HepG2 (cell line): Measurements from ENCODE around the gene FBXO28. TPM values are rescaled to one million over a fixed set of nuclear protein-coding genes. Genes with fewer than 3 reads are reported as not detected.

Experiments
- ATAC-seq: fragments of 200-7000 bp; cut with Tn5 transposase; 3 replicates; pipeline ENCODE4 v1.9.1; 2020; ENCODE audit warnings: mild to moderate bottlenecking, moderate library complexity
- BruUV-seq: library from RNA; stranded (reverse); fragments of 400-500 nt; replicated peaks from 2 replicates; lab custom pipeline; 2021; lab: Mats Ljungman, UMichigan
- CTCF ChIA-PET: fragments of 300-600 bp; formaldehyde crosslinking; extraction: SDS; loops from one replicate; lab custom pipeline; 2021; ENCODE audit warnings: low total read pairs, inconsistent platforms, low intra/inter-chr PET ratio; lab: Yijun Ruan, JAX
- POLR2A ChIA-PET: fragments of 350-600 bp; sonication (Branson Sonifier 250); formaldehyde crosslinking; loops from one replicate; lab custom pipeline; 2020; ENCODE audit warnings: antibody characterized with exemption, inconsistent platforms; lab: Yijun Ruan, JAX
- DNase-seq: peaks from one replicate; pipeline ENCODE4 v3.0.0-alpha.2; 2015; ENCODE audit warnings: low spot score
- FAIRE-seq: peaks from 3 replicates; lab custom pipeline; 2011; peaks lifted over from hg19 to GRCh38; lab: Jason Lieb, UNC
- H2AFZ ChIP-seq: one replicate; pipeline ENCODE4 v1.6.1; 2011; ENCODE audit warnings: low read length, inconsistent platforms
- H3K27ac ChIP-seq: fragments of 300-600 bp; 3 replicates; pipeline ENCODE4 v1.8.0; 2011; ENCODE audit warnings: mixed run types, mild to moderate bottlenecking, mixed read lengths, low read length, inconsistent platforms; ENCODE audit not compliant: insufficient read depth; ENCODE audit errors: extremely low read length
- H3K27me3 ChIP-seq, 2 experiments: fragments of 200-600 bp in 1 of 2; 2 replicates in 1 of 2; 3 replicates in 1 of 2; pipeline versions ENCODE4 v1.6.0 to v1.8.0; 2011; ENCODE audit warnings: low read length in 2 of 2, mild to moderate bottlenecking in 2 of 2, moderate library complexity in 2 of 2, inconsistent platforms in 1 of 2; ENCODE audit not compliant: insufficient read depth in 2 of 2, control insufficient read depth in 1 of 2
- H3K36me3 ChIP-seq, 2 experiments: fragments of 200-600 bp in 1 of 2; replicated peaks in 1 of 2; 2 replicates in 1 of 2; 3 replicates in 1 of 2; pipeline versions ENCODE4 v1.5.1 to v1.8.0; 2011; ENCODE audit warnings: low read length in 2 of 2, inconsistent platforms in 1 of 2; ENCODE audit not compliant: insufficient read depth in 2 of 2, control insufficient read depth in 1 of 2
- H3K4me1 ChIP-seq: 2 replicates; pipeline ENCODE4 v1.5.1; 2012; ENCODE audit warnings: low read length, inconsistent platforms; ENCODE audit not compliant: insufficient read depth
- H3K4me2 ChIP-seq: 2 replicates; pipeline ENCODE4 v1.6.0; 2011; ENCODE audit warnings: low read depth, low read length, inconsistent platforms
- H3K4me3 ChIP-seq, 3 experiments: fragments of 200-600 bp in 1 of 3; sonication (generic), shearing (Covaris generic) in 1 of 3; replicated peaks in 1 of 3; 2 replicates each; pipeline ENCODE4 v1.5.1; 2011 to 2016; ENCODE audit warnings: low read length in 3 of 3, inconsistent platforms in 2 of 3, low read depth in 2 of 3, mild to moderate bottlenecking in 2 of 3, control low read depth in 1 of 3, mixed read lengths in 1 of 3; ENCODE audit not compliant: insufficient read depth in 1 of 3
- H3K79me2 ChIP-seq: one replicate; pipeline ENCODE4 v1.6.1; 2011; ENCODE audit warnings: low read length, inconsistent platforms; ENCODE audit not compliant: insufficient read depth
- H3K9ac ChIP-seq: 2 replicates; pipeline ENCODE4 v1.6.0; 2011; ENCODE audit warnings: mild to moderate bottlenecking, low read depth, low read length, inconsistent platforms; ENCODE audit not compliant: insufficient read depth
- H3K9me3 ChIP-seq: 2 replicates; pipeline ENCODE4 v1.5.1; 2012; ENCODE audit warnings: mild to moderate bottlenecking, low read length
- H4K20me1 ChIP-seq: 2 replicates; pipeline ENCODE4 v1.6.0; 2011; ENCODE audit warnings: inconsistent platforms, mild to moderate bottlenecking, low read length, moderate library complexity; ENCODE audit not compliant: insufficient read depth
- GATAD1 ChIP-seq: IDR thresholded peaks from 2 replicates; pipeline ENCODE4 v1.6.1; 2016; ENCODE audit warnings: missing genetic modification reagents, missing compliant biosample characterization
- MAX ChIP-seq: IDR thresholded peaks from 2 replicates; pipeline ENCODE4 v1.6.1; 2012; ENCODE audit warnings: inconsistent platforms
- SAP130 ChIP-seq: IDR thresholded peaks from 2 replicates; pipeline ENCODE4 v1.6.1; 2016; ENCODE audit warnings: low read depth
- ZBTB2 ChIP-seq: sonication (generic); formaldehyde crosslinking; IDR thresholded peaks from 2 replicates; pipeline ENCODE4 v1.8.0; 2022; ENCODE audit warnings: low read depth, missing genetic modification reagents
- ZNF800 ChIP-seq: sonication (generic); formaldehyde crosslinking; IDR thresholded peaks from 2 replicates; pipeline ENCODE4 v1.4.0; 2020; ENCODE audit warnings: missing genetic modification reagents
- WGBS: methylation state at CpG from one replicate; pipeline ENCODE4 v1.1.6; 2017; ENCODE audit warnings: low lambda C conversion rate; 5-methylcytosine and 5-hydroxymethylcytosine counted together
- in situ Hi-C: cut with HindIII; loops from 2 replicates; pipeline ENCODE4 v1.10.0; 2017; ENCODE audit warnings: low pct_unique_long_range_greater_than_20kb; ENCODE audit not compliant: extremely low pct_ligation_motif_present
- intact Hi-C: fragments of 100-400 bp; cut with micrococcal nuclease; formaldehyde crosslinking; loops from one replicate; pipeline ENCODE4 v1.10.0; 2022; ENCODE audit not compliant: unreplicated experiment
- polyA plus RNA-seq, 8 experiments: library from polyadenylated mRNA; depleted of rRNA in 3 of 8; stranded (reverse) in 7 of 8; unstranded in 1 of 8; fragments of >200 nt; fragmentation: Illumina TruSeq in 4 of 8; extraction: Trizol in 4 of 8; gene quantifications; 2 replicates each; pipeline versions ENCODE4 v1.2.1 to v1.2.3, GENCODE V29; 2011 to 2016; ENCODE audit warnings: low read depth in 4 of 8, missing spikeins in 1 of 8, mixed read lengths in 1 of 8; ENCODE audit not compliant: insufficient read depth in 1 of 8
- total RNA-seq, 5 experiments: library from RNA; depleted of rRNA; stranded (reverse); fragments of >200 nt; fragmentation: Illumina TruSeq; extraction: Trizol; gene quantifications; 2 replicates each; pipeline ENCODE4 v1.2.3, GENCODE V29; 2016; ENCODE audit warnings: low read depth in 1 of 5
- TF ChIP-seq, protein P1 (sequence below): sonication (generic); formaldehyde crosslinking; IDR thresholded peaks from 2 replicates; pipeline ENCODE4 v1.5.0; 2020; ENCODE audit warnings: mild to moderate bottlenecking, missing genetic modification reagents
- TF ChIP-seq, protein P2 (sequence below): IDR thresholded peaks from 2 replicates; pipeline ENCODE4 v1.6.1; 2016; ENCODE audit warnings: low read depth, missing genetic modification reagents, missing compliant biosample characterization

FBXO28 gene
- total and polyA plus RNA-seq, 2 of the 13 experiments (the other 11 are each of a cell fraction or from before 2014, with no cell fraction given), result 8.5 to 29.1 TPM

GRCh38 chr1:224182866-224183590, 69.1 kb downstream of the FBXO28 start, which contains the start of gene DEGS1 (continued):
- TF ChIP-seq ZNF800, result 0 out of 2 replicates have a peak, but pooled peaks have one; percentile 1

DNA sequence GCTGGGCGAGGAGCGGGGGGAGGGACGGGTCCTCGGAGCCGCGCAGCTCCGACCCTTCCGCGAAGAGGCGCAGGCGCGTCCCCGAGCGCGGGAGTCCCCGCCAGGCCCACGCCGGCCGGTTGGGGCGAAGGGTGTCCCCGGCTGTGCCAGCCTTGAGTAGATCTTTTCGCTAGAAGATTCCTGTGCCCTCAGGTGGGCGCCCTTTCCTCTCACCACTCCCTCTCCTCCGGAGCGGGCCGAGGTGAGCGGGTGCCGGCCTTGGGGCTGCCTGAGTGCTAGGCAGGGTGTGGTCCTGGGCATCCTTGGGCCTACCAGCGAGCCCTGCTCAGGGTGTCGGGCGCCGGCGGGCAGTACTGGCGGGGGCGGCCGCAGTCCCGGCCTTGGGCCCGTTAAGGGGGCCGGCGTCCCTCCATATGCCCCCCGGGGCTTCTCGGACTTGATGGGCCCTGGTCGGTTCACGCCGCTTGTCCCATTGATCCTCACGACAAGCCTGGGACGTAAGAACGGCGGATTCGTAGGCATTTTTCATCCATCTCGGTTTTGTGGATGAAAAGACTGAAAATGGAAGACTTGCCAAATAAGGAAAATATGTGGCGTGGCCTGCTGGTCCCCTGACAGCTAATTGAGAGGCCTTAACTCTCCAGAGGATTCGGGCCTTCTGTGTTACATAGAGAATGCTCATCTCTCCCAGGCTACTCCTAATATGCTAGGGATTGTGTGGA, 69.8 kb downstream of the FBXO28 start:
- peak; percentile 72 for ATAC-seq
- CTCF ChIA-PET, result no interaction called here
- no peaks in the 10 kb centered on the region for H3K9me3 ChIP-seq
- H3K36me3 ChIP-seq, result no peaks in the 10 kb centered on the region
- H3K4me2 ChIP-seq, result peak overlapping the region; percentile 69
- H4K20me1 ChIP-seq, result 0 out of 2 replicates have a peak, but pooled peaks cover 4% of the 10 kb centered on the region
- 6% methylated on average over 20 of the region's 53 CpGs for WGBS
- peak; percentile 15 for DNase-seq
- H3K27ac ChIP-seq, result peak overlapping the region; percentile 67
- H3K4me3 ChIP-seq, result peak overlapping the region; percentile 60 to 89 (median 87)
- H3K27me3 ChIP-seq, result no peaks in the 10 kb centered on the region
- peak overlapping the region; percentile 77 for H3K9ac ChIP-seq
- in situ Hi-C loops, result no loop called here
- H3K79me2 ChIP-seq, result peaks cover 9% of the 10 kb centered on the region
- peak; percentile 46 for FAIRE-seq
- intact Hi-C loops, result no loop called here
- H3K4me1 ChIP-seq, result peaks cover 36% of the 10 kb centered on the region
- BruUV-seq, result TSS peak; percentile 51
- H2AFZ ChIP-seq, result no peak overlapping the region
- POLR2A ChIA-PET, result interaction anchor here (1.1 to 2.3 kb wide), 2 partner anchors 9 to 22 kb away, joined by 4 to 17 read pairs; no protein-coding TSS in a partner anchor
- TF ChIP-seq MAX (peak; percentile 54; the same call in 1 of the 2 replicates), ZBTB2 (CRISPR knock-in tag) (0 out of 2 replicates have a peak, but pooled peaks have one; percentile 14), GATAD1 (CRISPR knock-in tag) (0 out of 2 replicates have a peak, but pooled peaks have one; percentile 20), SAP130 (CRISPR knock-in tag) (peak; percentile 16; the same call in 1 of the 2 replicates)
- TF ChIP-seq, protein P1, sequence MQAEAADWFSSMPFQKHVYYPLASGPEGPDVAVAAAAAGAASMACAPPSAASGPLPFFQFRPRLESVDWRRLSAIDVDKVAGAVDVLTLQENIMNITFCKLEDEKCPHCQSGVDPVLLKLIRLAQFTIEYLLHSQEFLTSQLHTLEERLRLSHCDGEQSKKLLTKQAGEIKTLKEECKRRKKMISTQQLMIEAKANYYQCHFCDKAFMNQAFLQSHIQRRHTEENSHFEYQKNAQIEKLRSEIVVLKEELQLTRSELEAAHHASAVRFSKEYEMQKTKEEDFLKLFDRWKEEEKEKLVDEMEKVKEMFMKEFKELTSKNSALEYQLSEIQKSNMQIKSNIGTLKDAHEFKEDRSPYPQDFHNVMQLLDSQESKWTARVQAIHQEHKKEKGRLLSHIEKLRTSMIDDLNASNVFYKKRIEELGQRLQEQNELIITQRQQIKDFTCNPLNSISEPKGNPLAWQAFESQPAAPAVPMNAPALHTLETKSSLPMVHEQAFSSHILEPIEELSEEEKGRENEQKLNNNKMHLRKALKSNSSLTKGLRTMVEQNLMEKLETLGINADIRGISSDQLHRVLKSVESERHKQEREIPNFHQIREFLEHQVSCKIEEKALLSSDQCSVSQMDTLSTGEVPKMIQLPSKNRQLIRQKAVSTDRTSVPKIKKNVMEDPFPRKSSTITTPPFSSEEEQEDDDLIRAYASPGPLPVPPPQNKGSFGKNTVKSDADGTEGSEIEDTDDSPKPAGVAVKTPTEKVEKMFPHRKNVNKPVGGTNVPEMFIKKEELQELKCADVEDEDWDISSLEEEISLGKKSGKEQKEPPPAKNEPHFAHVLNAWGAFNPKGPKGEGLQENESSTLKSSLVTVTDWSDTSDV (CRISPR knock-in tag), result 0 out of 2 replicates have a peak, but pooled peaks have one; percentile 44
- TF ChIP-seq, protein P2, sequence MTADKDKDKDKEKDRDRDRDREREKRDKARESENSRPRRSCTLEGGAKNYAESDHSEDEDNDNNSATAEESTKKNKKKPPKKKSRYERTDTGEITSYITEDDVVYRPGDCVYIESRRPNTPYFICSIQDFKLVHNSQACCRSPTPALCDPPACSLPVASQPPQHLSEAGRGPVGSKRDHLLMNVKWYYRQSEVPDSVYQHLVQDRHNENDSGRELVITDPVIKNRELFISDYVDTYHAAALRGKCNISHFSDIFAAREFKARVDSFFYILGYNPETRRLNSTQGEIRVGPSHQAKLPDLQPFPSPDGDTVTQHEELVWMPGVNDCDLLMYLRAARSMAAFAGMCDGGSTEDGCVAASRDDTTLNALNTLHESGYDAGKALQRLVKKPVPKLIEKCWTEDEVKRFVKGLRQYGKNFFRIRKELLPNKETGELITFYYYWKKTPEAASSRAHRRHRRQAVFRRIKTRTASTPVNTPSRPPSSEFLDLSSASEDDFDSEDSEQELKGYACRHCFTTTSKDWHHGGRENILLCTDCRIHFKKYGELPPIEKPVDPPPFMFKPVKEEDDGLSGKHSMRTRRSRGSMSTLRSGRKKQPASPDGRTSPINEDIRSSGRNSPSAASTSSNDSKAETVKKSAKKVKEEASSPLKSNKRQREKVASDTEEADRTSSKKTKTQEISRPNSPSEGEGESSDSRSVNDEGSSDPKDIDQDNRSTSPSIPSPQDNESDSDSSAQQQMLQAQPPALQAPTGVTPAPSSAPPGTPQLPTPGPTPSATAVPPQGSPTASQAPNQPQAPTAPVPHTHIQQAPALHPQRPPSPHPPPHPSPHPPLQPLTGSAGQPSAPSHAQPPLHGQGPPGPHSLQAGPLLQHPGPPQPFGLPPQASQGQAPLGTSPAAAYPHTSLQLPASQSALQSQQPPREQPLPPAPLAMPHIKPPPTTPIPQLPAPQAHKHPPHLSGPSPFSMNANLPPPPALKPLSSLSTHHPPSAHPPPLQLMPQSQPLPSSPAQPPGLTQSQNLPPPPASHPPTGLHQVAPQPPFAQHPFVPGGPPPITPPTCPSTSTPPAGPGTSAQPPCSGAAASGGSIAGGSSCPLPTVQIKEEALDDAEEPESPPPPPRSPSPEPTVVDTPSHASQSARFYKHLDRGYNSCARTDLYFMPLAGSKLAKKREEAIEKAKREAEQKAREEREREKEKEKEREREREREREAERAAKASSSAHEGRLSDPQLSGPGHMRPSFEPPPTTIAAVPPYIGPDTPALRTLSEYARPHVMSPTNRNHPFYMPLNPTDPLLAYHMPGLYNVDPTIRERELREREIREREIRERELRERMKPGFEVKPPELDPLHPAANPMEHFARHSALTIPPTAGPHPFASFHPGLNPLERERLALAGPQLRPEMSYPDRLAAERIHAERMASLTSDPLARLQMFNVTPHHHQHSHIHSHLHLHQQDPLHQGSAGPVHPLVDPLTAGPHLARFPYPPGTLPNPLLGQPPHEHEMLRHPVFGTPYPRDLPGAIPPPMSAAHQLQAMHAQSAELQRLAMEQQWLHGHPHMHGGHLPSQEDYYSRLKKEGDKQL, result no peak
